IMR-90 (cell line): ENCODE measurements around the gene ZNF614. TPM values are rescaled to one million over a fixed set of nuclear protein-coding genes. Genes with fewer than 3 reads are reported as not detected.

Experiments used
- ATAC-seq: fragments of 200-7000 bp; cut with Tn5 transposase; 2 replicates; pipeline ENCODE4 v1.9.1; 2020; ENCODE audit warnings: low read depth, mild to moderate bottlenecking, moderate library complexity
- BruUV-seq: library from RNA; stranded (reverse); fragments of 400-500 nt; replicated peaks from 2 replicates; lab custom pipeline; 2021; lab: Mats Ljungman, UMichigan
- CTCF ChIA-PET: fragments of 300-600 bp; formaldehyde crosslinking; extraction: SDS; loops from one replicate; lab custom pipeline; 2021; ENCODE audit warnings: antibody characterized with exemption; lab: Yijun Ruan, JAX
- POLR2A ChIA-PET: fragments of 300-600 bp; sonication (Branson Sonifier 250); formaldehyde crosslinking; loops from one replicate; lab custom pipeline; 2022; ENCODE audit warnings: antibody characterized with exemption; ENCODE audit not compliant: unreplicated experiment; lab: Charles Lee
- DNase-seq: peaks from one replicate; pipeline ENCODE4 v3.0.0; 2013
- H2AFZ ChIP-seq: replicated peaks from 2 replicates; pipeline ENCODE3; 2013; ENCODE audit warnings: low read length, mild to moderate bottlenecking; ENCODE audit not compliant: poor library complexity
- H2AK5ac ChIP-seq: 2 replicates; pipeline ENCODE4 v1.6.1; 2013; ENCODE audit warnings: low read depth, low read length, inconsistent platforms
- H2AK9ac ChIP-seq: replicated peaks from 2 replicates; pipeline ENCODE3; 2013; ENCODE audit warnings: mild to moderate bottlenecking, low read depth, low read length, moderate library complexity; ENCODE audit not compliant: poor library complexity
- H2BK120ac ChIP-seq: 2 replicates; pipeline ENCODE4 v1.6.1; 2013; ENCODE audit warnings: low read depth, low read length, inconsistent platforms
- H2BK15ac ChIP-seq: 3 replicates; pipeline ENCODE4 v1.6.1; 2013; ENCODE audit warnings: low read depth, low read length, inconsistent platforms
- H2BK20ac ChIP-seq: 2 replicates; pipeline ENCODE4 v1.6.1; 2013; ENCODE audit warnings: low read depth, mild to moderate bottlenecking, inconsistent platforms, low read length, moderate library complexity
- H2BK5ac ChIP-seq: 2 replicates; pipeline ENCODE4 v1.6.1; 2013; ENCODE audit warnings: mild to moderate bottlenecking, low read depth, low read length, inconsistent platforms; ENCODE audit not compliant: poor library complexity, severe bottlenecking
- H3K14ac ChIP-seq: replicated peaks from 2 replicates; pipeline ENCODE4 v1.6.1; 2013; ENCODE audit warnings: low read depth, low read length, inconsistent platforms
- H3K18ac ChIP-seq: 2 replicates; pipeline ENCODE4 v1.6.1; 2013; ENCODE audit warnings: low read depth, low read length, control low read depth
- H3K23ac ChIP-seq: 2 replicates; pipeline ENCODE4 v1.6.1; 2013; ENCODE audit warnings: low read depth, low read length, inconsistent platforms
- H3K27ac ChIP-seq: 2 replicates; pipeline ENCODE4 v1.5.1; 2013; ENCODE audit warnings: mild to moderate bottlenecking, control low read depth, low read length; ENCODE audit not compliant: insufficient read depth
- H3K27me3 ChIP-seq: 2 replicates; pipeline ENCODE4 v1.6.1; 2013; ENCODE audit warnings: low read length; ENCODE audit not compliant: control insufficient read depth, insufficient read depth
- H3K36me3 ChIP-seq: 2 replicates; pipeline ENCODE4 v1.6.1; 2013; ENCODE audit warnings: low read length, mixed read lengths; ENCODE audit not compliant: control insufficient read depth, insufficient read depth
- H3K4ac ChIP-seq: 2 replicates; pipeline ENCODE4 v1.6.1; 2013; ENCODE audit warnings: low read depth, low read length, inconsistent platforms
- H3K4me1 ChIP-seq: 2 replicates; pipeline ENCODE4 v1.6.1; 2013; ENCODE audit warnings: low read length, mixed read lengths; ENCODE audit not compliant: control insufficient read depth, insufficient read depth
- H3K4me2 ChIP-seq: 2 replicates; pipeline ENCODE4 v1.6.1; 2013; ENCODE audit warnings: low read depth, mild to moderate bottlenecking, control low read depth, low read length, moderate library complexity
- H3K4me3 ChIP-seq: 2 replicates; pipeline ENCODE4 v1.5.1; 2013; ENCODE audit warnings: low read depth, mild to moderate bottlenecking, control low read depth, low read length, moderate library complexity; ENCODE audit not compliant: insufficient read depth
- H3K56ac ChIP-seq: 2 replicates; pipeline ENCODE4 v1.6.1; 2013; ENCODE audit warnings: low read length, inconsistent platforms; ENCODE audit not compliant: insufficient read depth; ENCODE audit errors: extremely low read depth
- H3K79me1 ChIP-seq, 2 experiments: 2 replicates each; pipeline ENCODE4 v1.6.1; 2013; ENCODE audit warnings: low read length in 2 of 2, inconsistent platforms in 1 of 2, low read depth in 1 of 2
- H3K9ac ChIP-seq: 2 replicates; pipeline ENCODE4 v1.6.1; 2013; ENCODE audit warnings: low read depth, low read length, control low read depth
- H3K9me1 ChIP-seq: 2 replicates; pipeline ENCODE4 v1.6.1; 2013; ENCODE audit warnings: low read length, inconsistent platforms; ENCODE audit not compliant: insufficient read depth
- H3K9me3 ChIP-seq: 2 replicates; pipeline ENCODE4 v1.6.1; 2013; ENCODE audit warnings: low read length; ENCODE audit not compliant: control insufficient read depth, insufficient read depth
- H4K20me1 ChIP-seq: 2 replicates; pipeline ENCODE4 v1.6.1; 2013; ENCODE audit warnings: low read length, inconsistent platforms; ENCODE audit not compliant: insufficient read depth
- H4K5ac ChIP-seq: 2 replicates; pipeline ENCODE4 v1.6.1; 2013; ENCODE audit warnings: mild to moderate bottlenecking, low read depth, low read length, control low read depth
- H4K8ac ChIP-seq, 2 experiments: 2 replicates each; pipeline ENCODE4 v1.6.1; 2013; ENCODE audit warnings: low read depth in 2 of 2, low read length in 2 of 2, control low read depth in 1 of 2, inconsistent platforms in 1 of 2
- H4K91ac ChIP-seq: 2 replicates; pipeline ENCODE4 v1.6.1; 2013; ENCODE audit warnings: low read depth, low read length, inconsistent platforms; ENCODE audit not compliant: insufficient read depth
- CEBPB ChIP-seq: IDR thresholded peaks from 2 replicates; pipeline ENCODE4 v1.6.1; 2012; ENCODE audit warnings: low read depth, low read length, improper control_type of control experiment
- CHD1 ChIP-seq: IDR thresholded peaks from 2 replicates; pipeline ENCODE4 v1.6.1; 2012; ENCODE audit warnings: low read depth, low read length, improper control_type of control experiment
- POLR2A ChIP-seq: IDR thresholded peaks from 2 replicates; pipeline ENCODE4 v1.6.1; 2012; ENCODE audit warnings: mild to moderate bottlenecking, low read depth, low read length
- RFX5 ChIP-seq: IDR thresholded peaks from 2 replicates; pipeline ENCODE4 v1.8.0; 2012; ENCODE audit warnings: low read depth, mild to moderate bottlenecking, low read length, moderate library complexity
- USF2 ChIP-seq: fragments of 150-350 bp; IDR thresholded peaks from 2 replicates; pipeline ENCODE4 v1.6.1; 2017; ENCODE audit warnings: mild to moderate bottlenecking, antibody characterized with exemption, low read length, low read depth
- WGBS, 2 experiments: methylation state at CpG; one replicate each; pipeline versions ENCODE4 v1.1.5 to v1.1.7; 2013; ENCODE audit warnings: missing lambda C conversion rate in 2 of 2; ENCODE audit not compliant: insufficient read length in 1 of 2; ENCODE audit errors: extremely low coverage in 2 of 2; 5-methylcytosine and 5-hydroxymethylcytosine counted together
- dilution Hi-C: fragments of 300-500 bp; cut with HindIII; formaldehyde crosslinking; loops from one replicate; pipeline ENCODE4 v1.14.3; 2018; ENCODE audit warnings: low sequenced_read_pairs; ENCODE audit not compliant: unreplicated experiment
- in situ Hi-C: fragments of 300-500 bp; cut with MboI; formaldehyde crosslinking; loops from 3 replicates; pipeline ENCODE4 v1.14.3; 2019; ENCODE audit warnings: low sequenced_read_pairs, inconsistent platforms, mixed read lengths
- intact Hi-C: fragments of 100-400 bp; cut with micrococcal nuclease; formaldehyde crosslinking; loops from 2 replicates; pipeline ENCODE4 v1.10.0; 2022
- polyA plus RNA-seq, 3 experiments: library from polyadenylated mRNA; depleted of rRNA; stranded (reverse); fragments of >200 nt; gene quantifications; 2 replicates each; pipeline ENCODE4 v1.2.3, GENCODE V29; 2012; ENCODE audit warnings: low replicate concordance in 1 of 3
- total RNA-seq: library from RNA; depleted of rRNA; stranded (reverse); fragments of >200 nt; gene quantifications from 2 replicates; pipeline ENCODE4 v1.2.3, GENCODE V29; 2012

The ZNF614 gene
- total and polyA plus RNA-seq, 2 of the 4 experiments (the other 2 are of a cell fraction), result 3.4 to 12.4 TPM

GRCh38 chr19:51978882-51979281 is 49.3 kb downstream of the ZNF614 start:
- Histone ChIP-seq H2AFZ (no peak overlapping the region), H4K91ac (no peak overlapping the region), H4K20me1 (no peaks in the 10 kb centered on the region), H2BK120ac (no peak overlapping the region), H2BK5ac (no peak overlapping the region), H2AK9ac (no peak overlapping the region), H3K4me3 (no peak overlapping the region), H3K56ac (no peak overlapping the region), H2AK5ac (no peak overlapping the region), H2BK20ac (no peak overlapping the region), H3K9me3 (peaks cover 49% of the 10 kb centered on the region), H3K27me3 (no peaks in the 10 kb centered on the region), H3K4ac (no peak overlapping the region), H3K9me1 (no peaks in the 10 kb centered on the region), H3K27ac (no peak overlapping the region), H3K18ac (no peak overlapping the region), H3K14ac (no peak overlapping the region), H4K5ac (no peak overlapping the region), H3K4me1 (no peaks in the 10 kb centered on the region), H3K4me2 (no peak overlapping the region), H3K9ac (no peak overlapping the region), H4K8ac (no peak overlapping the region), H3K79me1 (peaks cover 6 to 27% of the 10 kb centered on the region in 2 experiments), H3K23ac (no peak overlapping the region), H2BK15ac (no peak overlapping the region), H3K36me3 (peaks cover 24% of the 10 kb centered on the region)
- 100% methylated on average over 1 of the region's 4 CpGs; no CpG with 5 or more reads in 1 of the 2 experiments for WGBS, 2 experiments
- POLR2A ChIA-PET, result no interaction called here
- BruUV-seq, result no TSS peak
- intact Hi-C loops (no loop called here), in situ Hi-C loops (no loop called here), dilution Hi-C loops (no loop called here)
- no peak for TF ChIP-seq USF2
- TF ChIP-seq POLR2A, result no peak
- TF ChIP-seq CHD1, result no peak
- no peak for TF ChIP-seq RFX5
- TF ChIP-seq CEBPB, result no peak
- CTCF ChIA-PET, result no interaction called here
- ATAC-seq, result no peak
- no peak for DNase-seq
